ENCODE data around the gene MAU2.

The MAU2 gene

DNA sequence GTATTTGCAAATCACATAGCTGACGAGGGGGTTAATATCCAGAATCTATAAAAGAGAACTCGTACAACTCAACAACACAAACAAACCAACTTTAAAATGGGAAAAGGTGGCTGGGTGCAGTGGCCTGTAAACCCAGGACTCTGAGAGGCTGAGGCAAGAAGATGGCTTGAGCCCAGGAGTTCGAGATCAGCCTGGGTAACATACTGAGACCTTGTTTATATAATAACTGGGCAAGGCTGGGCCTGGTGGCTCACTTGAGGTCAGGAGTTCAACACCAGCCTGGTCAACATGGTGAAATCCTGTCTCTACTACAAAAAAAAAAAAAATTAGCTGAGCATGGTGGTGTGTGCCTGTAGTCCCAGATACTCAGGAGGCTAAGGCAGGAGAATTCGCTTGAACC is 25.7 kb upstream of the MAU2 start:
- no peak overlapping the region for H3K4me3 ChIP-seq (ENCODE audit: low read depth, low read length)
- no peak for TF ChIP-seq CTCF (IDR thresholded peaks at IDR 0.05; ENCODE audit: low read depth, low read length, missing control alignments)
- no peak for DNase-seq (ENCODE audit: low read depth)
- in situ Hi-C loops (cut with HindIII; ENCODE audit: low sequenced_read_pairs): no loop called here

DNA sequence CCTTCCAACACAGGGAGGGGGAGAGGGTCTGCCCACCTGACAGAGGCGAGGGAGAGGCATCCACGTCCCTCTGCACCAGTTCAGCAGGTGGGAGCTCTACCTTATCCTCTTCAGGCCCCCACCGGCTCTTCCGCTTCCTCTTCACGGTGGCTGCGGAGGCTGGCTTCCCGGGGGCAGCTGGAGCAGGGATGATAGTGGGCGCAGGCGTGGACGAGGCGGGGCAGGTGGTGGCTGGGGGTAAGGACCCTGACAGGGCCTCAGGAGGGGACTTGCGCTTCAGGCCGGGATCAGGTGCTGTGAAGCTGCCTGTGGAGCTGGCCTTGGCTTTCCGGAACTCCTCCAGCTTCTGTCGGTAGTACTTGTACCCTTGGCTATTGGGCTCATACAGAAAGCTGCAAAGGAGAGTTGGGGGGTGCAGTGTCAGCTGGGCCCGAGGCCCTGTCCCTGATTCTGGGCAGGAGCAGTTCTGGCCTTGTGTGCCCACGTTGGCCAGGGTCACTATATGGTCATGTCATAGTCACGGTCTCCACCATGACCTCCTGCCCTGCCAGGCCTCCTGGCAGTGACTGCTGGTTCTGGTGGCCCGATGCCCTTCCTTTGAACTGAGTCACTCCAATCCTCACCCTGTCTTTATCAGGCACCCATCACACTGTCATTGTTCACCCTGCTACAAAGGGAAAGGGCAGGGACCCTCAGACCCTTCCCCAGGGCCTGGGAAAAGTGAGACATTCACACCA is 23.5 kb upstream of the MAU2 start:
- TF ChIP-seq CTCF (IDR thresholded peaks at IDR 0.05; ENCODE audit: low read depth, low read length, missing control alignments): no peak
- H3K4me3 ChIP-seq (ENCODE audit: low read depth, low read length): no peak overlapping the region
- in situ Hi-C loops (cut with HindIII; ENCODE audit: low sequenced_read_pairs): no loop called here
- DNase-seq (ENCODE audit: low read depth): no peak

DNA sequence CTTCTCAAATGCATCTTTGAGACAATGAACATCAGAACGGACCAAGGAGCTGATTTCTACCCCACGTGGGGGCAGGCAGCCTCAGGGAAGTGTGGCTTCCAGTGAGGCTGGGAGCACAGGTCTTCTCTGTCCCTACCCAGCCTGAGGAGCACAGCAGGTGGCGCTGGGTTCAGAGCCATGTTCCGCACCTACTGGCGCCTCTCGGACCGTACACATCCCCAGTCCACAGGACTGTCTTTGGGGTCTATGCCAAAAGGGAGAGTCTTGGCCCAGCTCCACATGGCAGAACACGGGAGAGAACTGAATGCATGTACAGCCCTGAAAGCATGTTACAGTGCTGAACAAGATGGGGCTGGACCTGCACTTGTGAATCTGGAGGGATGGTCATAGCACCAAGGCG is 22.9 kb upstream of the MAU2 start:
- no peak for DNase-seq (ENCODE audit: low read depth)
- H3K4me3 ChIP-seq (ENCODE audit: low read depth, low read length): no peak overlapping the region
- in situ Hi-C loops (cut with HindIII; ENCODE audit: low sequenced_read_pairs): no loop called here
- TF ChIP-seq CTCF (IDR thresholded peaks at IDR 0.05; ENCODE audit: low read depth, low read length, missing control alignments): no peak

GRCh38 chr19:19300613-19301012 is 20.0 kb upstream of the MAU2 start:
- no peak for TF ChIP-seq CTCF (IDR thresholded peaks at IDR 0.05; ENCODE audit: low read depth, low read length, missing control alignments)
- DNase-seq (ENCODE audit: low read depth): no peak
- in situ Hi-C loops (cut with HindIII; ENCODE audit: low sequenced_read_pairs): no loop called here
- H3K4me3 ChIP-seq (ENCODE audit: low read depth, low read length): no peak overlapping the region

DNA sequence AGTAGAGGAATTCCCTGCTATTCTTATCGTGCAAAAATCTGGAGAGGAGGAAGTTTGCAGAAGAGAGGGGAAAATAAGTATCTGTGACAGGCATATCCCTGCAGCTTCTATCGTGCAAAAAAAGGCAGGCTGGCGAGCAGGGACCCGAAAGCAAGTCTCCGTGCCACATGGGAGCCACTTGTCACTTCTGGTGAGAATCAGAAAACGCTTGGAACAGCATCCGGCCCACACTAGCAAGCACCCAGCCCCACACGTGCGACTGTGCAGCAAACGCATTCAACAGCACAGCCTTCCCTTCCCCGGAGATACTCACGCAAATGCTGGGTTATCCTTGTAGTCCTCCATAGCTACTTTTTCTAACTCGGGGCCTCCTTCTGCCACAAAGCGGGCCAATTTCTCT is 17.2 kb upstream of the MAU2 start:
- TF ChIP-seq CTCF (IDR thresholded peaks at IDR 0.05; ENCODE audit: low read depth, low read length, missing control alignments): no peak
- no peak for DNase-seq (ENCODE audit: low read depth)
- no peak overlapping the region for H3K4me3 ChIP-seq (ENCODE audit: low read depth, low read length)
- in situ Hi-C loops (cut with HindIII; ENCODE audit: low sequenced_read_pairs): no loop called here

- H3K4me3 ChIP-seq (ENCODE audit: low read depth, low read length): no peak overlapping the region
- no peak for DNase-seq (ENCODE audit: low read depth)
- in situ Hi-C loops (cut with HindIII; ENCODE audit: low sequenced_read_pairs): no loop called here
- TF ChIP-seq CTCF (IDR thresholded peaks at IDR 0.05; ENCODE audit: low read depth, low read length, missing control alignments): no peak
Observed at GRCh38 chr19:19304186-19304965, 16.3 kb upstream of the MAU2 start.
